GM18499 (cell line): ENCODE results near the gene CCNE1.
"Not testable (repeated sequence)": the region's sequence is repeated elsewhere in the genome, so short reads cannot be mapped to it uniquely, and the experiment has no call there.

ENCODE experiments used
- ATAC-seq: cut with Tn5 transposase; IDR thresholded peaks from one replicate; pipeline ENCODE4 v1.9.1; 2021; ENCODE audit warnings: moderate number of reproducible peaks; ENCODE audit not compliant: insufficient read depth, unreplicated experiment

Gene CCNE1

DNA sequence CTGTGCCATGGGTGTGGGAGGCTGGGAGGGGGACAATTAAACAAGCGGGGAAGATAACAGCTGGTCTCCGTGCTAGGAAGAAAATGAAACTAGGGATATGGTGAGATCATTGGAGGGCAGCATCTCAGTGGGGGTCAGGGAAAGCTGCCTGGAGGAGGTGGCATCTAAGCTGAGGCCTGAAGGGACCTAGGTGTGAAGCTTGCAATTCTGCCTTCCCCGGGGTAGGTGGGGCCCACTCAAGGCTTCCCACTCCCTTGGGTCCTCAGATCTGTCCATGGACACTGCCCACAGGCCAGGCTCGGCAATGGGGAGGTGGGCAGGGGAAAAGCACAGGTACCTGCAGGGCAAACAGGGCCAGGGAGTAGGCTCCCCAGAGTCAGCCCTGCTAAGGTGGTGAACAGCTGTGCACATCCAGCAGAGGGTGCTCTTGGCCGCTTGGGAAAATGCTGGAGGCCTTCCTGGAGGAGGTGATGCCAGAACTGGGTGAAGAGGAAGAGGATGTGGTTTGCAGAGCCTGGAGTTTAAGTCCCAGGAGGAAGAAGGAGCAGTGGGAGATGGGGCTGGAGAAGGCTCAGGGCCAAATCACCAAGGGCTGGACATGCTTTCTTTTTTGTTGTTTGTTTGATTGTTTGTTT is 25.7 kb upstream of the CCNE1 start:
- no peak for ATAC-seq

DNA sequence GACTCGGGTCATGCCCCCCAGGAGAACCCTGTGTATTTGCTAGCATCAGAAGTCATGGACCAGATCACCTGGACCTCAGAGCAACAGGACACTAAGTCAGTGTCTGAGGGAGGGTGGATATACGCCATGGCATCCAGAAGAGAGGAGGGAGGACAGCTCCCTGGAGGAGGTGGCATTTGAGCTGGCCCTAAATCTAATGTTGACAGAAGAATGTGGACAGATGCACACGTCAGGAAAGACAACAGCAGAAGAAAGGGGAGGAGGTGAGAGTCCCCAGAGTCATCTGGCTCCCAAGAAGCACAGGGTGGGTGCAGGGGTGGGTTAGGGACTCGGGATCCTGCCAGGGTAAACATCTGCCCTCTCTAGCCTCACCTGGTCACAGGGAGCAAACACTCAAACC is 24.5 kb upstream of the CCNE1 start:
- ATAC-seq, result no peak

DNA sequence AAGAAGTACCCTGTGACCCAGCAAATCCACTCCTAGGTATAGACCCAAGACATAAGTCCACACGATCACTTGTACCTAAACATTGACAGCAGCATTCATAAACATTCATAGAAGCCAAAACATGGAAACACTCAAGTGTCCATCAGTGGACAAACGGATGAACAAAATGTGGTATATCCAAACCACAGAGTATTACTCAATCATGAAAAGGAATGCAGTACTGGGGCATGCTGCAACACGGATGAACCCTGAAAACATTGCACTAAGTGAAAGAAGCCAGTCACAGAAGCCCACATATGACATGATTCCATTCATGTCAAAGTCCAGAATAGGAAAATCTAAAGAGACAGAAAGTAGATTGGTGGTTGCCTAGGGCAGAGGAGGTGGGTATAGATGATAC is 22.8 kb upstream of the CCNE1 start:
- ATAC-seq, result no peak

DNA sequence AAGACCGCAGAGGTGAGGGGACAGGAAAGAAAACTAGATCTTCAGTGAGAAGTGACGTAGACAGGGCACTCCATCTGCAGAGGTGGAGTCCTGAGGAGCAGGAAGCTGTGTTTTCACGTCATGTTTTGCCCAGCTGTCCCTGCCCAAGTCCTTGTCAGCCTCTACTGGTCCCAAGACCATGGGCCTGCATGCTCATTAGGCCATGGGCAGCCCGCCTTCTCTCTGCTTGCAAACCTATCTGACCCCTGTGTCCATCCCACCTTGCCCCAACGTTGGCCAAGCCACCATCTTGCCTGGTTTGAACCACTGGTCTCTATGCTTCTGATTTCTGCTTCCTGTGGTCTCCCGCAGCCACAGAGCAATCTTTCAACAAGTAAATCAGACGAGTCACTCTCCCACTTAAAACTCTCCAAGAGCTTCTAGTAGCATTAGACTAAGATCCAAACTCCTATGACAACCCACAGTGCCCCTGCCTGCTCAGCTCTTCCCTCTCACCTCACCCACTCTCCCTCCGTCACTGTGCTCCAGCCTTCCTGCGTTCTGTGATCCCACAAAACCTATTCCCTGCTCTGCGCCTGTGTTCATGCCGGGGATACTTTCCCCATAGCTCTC is 18.6 kb upstream of the CCNE1 start:
- no peak for ATAC-seq

DNA sequence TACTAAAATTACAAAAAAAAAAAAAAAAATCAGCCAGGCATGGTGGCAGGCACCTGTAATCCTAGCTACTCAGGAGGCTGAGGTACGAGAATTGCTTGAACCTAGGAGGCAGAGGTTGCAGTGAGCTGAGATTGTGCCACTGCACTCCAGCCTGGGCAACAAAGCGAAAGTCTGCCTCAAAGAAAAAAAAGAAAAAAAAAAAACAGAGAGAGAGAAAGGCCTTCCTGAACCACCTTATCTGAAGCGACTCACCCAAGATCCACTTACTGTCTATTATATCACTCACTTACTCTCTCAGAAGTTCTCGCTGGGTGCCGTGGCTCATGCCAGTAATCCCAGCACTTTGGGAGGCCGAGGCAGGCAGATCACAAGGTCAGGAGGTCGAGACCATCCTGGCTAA is 17.3 kb upstream of the CCNE1 start:
- ATAC-seq, result not testable (repeated sequence)

DNA sequence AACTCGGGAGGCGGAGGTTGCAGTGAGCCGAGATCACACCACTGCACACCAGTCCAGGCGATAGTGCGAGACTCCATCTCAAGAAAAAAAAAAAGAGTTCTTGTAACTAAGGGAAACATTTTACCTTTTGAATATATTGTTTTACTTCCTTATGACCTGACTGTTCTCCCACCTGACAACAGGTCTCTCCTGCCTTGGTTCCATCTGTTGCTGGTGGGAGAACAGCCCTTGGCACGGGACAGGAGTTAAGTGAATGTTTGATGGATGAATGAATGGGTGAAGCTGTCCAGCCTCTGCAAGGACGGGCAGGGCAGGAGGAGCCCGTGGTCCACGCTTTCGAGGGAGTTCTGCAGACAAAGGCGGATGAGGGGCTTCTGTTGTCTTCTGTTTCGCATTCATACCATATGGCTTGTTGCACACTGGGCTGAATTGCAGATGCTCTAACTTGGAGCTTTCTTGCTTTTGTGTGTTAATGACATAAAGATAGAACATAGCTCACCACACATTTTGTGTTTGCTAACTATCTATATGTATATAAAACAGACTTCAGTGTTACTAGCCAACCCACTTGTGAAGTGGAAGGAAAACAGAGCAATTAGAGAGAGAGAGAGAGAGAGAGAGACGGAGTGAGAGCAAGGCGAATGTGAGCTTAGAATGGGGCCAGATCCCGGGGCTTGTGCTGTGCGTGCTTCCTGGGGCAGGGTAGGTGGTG is 16.2 kb upstream of the CCNE1 start:
- no peak for ATAC-seq

DNA sequence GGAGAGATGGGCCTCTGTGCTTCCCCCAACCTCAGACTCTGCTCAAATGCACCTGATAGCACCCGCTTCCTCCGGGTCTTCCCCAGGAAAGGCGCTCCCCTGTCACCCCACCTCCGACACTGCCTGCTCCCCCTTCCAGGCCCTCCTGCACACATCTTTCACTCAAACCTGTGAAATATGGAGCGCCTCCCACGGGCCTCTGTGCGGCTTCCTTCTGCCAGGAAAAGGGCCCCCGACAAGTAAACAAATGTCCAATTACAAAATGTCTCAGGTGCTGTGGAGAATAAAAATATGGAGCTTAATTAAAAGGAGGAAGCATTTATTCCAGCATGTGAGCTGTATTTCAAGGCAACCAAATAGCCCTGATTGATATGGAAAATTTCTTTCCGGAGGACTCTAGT is 15.6 kb upstream of the CCNE1 start:
- ATAC-seq, result no peak

DNA sequence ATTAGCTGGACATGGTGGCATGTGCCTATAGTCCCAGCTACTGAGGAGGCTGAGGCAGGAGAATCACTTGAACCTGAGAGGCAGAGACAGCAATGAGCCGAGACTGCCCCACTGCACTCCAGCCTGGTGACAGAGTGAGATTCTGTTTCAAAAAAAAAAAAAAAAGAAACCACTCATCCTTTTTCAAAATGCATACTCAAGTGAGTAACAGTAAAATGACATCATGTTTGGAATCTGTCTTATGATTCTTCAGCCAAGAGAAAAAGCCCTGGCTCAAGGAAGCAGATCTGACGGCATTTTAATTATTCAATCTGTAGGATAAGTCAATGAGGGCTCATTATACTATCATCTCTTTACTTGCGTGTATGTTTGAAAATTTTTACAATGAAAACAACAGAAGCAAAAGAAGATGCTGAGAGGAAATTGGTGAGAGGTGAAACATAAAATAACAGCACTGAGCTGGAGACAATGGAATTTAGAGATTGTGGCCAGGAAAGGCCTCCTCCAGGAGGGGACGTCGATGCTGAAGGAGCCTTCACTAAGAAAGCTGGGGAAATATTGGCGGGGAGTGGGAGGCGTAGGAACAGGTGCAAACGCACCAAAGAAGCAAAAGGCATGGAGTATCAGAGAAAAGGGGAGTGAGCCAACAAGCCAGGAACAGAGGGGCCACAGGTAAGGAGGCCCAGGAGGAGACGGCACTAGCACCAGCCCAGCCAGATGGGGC is 12.9 kb upstream of the CCNE1 start:
- no peak for ATAC-seq

DNA sequence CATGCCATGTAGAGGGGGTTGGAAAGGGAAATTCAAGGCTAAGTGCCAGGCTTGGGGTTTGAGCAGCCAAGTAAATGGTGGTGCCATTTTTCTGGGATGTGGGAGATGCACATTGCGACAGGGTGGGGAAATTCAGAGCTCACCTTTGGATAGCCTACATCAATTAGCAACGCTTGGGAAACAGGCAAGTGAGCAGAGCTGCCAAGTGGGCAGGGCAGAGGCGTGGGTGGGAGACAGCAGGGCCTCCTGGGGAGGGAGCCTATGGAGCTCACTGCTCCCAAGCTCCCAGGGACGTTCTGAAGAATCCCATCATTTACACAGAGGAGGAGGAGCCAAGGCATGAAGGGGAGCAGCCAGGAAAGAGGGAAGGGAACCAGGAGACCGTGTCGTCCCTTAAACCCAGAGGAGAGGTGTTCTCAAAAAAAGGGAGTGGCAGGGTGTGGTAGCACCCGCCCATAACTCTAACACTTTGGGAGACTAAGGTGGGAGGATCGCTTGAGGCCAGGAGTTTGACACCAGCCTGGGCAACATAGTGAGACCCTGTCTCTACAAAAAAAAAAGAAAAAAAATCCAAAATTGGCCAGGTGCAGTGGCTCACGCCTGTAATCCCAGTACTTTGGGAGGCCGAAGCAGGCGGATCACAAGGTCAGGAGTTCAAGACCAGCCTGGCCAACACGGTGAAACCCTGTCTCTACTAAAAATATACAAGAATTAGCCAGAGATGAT is 11.5 kb upstream of the CCNE1 start:
- no peak for ATAC-seq

DNA sequence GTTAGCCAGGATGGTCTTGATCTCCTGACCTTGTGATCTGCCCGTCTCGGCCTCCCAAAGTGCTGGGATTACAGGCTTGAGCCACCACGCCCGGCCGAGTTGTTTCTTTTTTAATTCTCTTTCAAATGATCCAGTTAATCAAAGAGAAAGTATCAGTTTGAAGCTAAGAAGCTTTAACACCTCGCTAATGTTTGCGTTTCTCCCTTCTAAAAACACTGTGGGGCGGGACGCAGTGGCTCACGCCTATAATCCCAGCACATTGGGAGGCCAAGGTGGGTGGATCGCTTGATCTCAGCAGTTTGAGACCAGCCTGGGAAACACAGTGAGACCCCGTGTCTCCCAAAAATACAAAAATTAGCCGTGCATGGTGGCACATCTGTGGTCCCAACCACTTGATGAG is 7.8 kb upstream of the CCNE1 start:
- not testable (repeated sequence) for ATAC-seq

DNA sequence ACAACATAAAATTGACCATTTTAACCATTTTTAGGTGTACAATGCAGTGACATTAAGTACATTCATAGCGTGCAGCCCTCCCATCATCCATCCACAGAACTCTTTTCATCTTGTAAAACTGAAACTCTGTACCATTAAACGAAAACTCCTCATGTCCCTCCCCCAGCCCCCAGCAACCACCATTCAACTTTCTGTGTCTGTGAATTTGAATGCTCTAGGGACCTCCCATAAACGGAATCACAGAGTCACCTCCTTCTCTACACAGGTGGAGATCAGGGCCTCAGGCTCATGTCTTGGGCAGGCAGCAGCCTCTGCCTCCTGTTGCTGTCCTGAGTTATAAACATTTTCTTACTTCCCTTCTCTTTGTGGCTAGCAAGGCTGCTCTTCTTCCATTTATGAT is 7.3 kb upstream of the CCNE1 start:
- ATAC-seq, result peak; percentile 49

DNA sequence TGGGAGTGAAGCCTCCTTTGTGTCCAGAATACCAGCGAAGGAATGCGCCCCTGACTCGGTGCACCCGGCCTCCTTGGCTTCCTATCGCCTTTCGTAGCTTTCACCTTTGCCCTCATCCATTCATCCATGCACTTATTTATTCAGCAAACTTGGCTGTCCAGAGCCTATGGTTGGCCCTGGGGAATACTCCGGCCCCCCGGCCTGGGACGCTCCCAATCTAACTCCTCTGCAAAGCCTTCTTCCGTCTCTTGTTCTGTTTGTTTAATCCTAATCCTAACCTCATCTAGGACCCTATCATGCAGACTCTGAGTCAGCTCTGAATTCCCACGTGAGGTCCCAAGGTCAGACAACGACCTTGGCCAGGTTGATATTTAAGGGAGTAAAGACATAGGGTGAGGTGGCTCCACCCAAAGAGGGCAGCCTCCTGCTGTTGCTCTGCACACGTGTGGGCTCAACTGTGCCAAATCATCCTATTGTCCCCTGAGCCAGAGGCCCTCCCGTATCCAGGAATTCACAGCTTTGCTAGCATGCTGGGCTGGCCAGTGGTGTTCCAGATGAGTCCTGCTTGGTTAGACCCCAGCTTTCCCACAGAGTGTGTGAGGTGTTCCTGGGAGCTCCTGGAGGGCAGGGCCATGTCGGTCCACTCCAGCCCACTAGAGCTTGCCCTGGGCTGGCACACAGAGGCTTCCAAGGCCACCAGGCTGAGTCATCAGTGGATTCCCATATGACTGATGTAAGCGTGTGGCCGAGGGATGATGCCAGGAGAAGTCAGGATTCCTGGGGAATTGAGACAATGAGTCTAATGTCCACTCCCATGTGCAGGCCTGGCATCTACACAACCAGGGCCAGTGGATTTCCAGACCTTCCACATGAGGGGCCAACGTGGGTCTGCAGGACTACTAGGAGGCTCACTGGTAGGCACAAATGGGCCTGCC is 6.5 kb upstream of the CCNE1 start:
- no peak for ATAC-seq

DNA sequence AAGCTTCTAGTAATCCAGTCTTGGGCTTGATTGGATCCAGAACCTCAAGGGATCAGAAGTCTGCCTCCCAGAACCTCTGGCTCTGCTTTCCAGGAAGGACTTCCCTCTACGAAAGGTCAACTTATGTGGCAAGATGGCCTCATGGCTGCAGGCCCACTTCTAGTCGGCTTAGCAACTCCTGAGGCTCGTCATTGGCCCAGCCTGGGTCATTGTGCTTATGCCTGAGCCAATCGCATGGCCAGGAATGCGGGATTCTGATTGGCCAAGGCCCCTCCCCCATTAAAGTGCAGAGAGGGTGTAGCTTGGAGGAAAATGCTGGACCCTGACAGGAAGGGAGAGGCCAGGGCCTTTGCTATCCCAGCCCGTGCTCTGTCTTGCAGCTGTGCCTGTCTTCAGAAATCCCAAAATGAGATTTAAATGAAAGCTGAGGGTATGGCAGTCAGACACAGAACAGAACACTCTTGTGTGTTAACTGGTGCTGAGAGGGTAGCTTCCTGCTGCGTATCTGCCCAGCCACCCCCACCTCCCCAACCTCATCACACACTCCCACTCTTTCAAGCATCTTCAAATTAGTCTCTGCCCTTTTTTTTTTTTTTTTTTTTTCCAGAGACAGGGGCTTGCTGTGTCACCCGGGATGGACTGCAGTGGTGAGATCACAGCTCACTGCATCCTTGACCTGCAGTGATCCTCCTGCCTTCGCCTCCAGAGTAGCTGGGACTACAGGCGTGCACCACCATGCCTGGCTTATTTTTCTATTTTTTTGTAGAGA is 5.5 kb upstream of the CCNE1 start:
- ATAC-seq, result no peak

DNA sequence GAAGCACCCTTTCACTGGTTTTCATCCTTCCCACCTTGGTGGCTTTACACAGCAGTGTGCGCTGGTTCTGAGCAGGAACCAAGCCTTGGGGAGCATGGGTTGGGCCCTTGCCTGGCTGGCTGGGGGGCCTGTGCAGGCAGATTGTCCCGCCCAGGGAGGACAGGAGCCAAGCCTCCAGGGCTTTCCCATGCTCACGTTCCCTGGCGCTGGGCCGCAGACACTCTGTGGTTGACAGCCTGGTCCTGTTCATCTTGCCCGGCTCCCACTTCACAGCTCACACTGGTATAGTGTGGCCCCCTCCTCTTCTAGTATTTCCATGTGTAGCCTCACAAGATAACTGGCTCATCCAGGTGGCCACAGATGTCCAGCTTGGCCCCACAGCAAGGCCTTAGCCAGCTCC is 4.6 kb upstream of the CCNE1 start:
- no peak for ATAC-seq

DNA sequence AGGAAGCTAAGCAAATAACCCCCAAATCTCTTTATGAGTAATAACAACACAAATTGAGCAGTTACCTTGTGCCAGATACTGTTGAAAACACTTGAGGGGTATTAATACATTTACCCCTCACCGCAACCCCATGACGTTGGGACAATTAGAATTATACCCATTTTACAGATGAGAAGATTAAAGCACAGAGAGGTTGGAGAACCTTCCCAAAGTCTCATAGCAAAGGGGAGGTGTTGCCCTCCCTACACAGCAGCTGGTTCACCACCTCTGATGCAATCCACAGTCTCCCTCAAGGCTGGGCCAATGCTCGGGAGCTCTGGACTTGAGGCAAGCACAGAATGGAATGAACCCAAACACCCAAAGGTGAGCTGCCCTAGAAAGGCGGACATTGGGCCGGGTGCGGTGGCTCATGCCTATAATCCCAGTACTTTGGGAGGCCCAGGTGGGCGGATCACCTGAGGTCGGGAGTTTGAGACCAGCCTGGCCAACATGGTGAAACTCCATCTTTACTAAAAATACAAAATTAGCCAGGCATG is 3.9 kb upstream of the CCNE1 start:
- ATAC-seq, result no peak

DNA sequence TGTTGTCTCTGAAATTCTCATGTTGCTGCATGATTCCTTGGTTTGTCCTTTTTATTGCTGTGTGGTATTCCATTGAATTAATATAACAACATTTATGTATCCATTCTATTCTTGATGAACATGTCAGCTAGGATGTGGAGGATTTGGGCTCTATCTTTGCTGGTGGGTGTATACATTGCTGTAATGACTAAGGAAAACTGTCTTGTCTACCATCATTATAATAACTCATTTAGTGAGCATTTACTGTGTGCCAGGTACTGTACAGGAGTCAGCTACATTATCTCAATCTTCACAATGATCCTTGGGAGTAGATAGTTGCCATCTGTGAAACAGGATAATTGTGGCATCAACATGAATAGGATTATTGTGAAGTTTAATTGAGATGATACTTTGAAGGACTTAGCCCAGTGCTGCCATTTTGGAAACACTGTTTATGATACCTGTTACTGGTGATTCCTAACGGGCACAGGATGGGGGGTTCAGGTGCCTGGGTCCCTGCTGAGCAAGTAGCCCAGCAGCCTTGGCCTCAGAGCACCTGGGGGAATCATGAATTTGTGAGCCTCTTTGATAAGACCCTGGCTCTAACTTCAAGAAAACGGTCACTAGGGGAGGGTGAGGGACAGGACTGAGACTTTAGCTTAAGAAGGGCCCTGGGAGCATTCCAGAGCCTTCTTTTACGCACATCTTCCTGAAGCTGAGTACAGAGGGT is 1.8 kb upstream of the CCNE1 start:
- no peak for ATAC-seq

DNA sequence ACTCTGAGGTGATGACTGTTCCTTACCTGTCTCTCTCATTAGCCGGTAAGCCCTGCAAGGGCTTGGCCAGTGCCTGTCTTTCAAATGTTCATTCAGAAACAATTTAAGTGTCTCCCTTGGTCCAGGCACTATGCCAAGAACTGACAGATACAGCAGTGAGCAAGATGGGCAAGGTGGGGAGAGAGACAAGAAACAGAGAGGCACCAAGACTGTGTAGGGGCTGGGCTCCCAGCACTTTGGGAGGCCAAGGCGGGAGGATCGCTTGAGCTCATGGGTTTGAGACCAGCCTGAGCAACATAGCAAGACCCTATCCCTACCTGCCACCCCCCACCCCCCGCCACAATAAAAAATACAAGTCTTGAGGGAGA is 1.3 kb upstream of the CCNE1 start:
- no peak for ATAC-seq
